HG02571 (cell line): ENCODE measurements around the gene PACSIN2.

ENCODE experiments used
- ATAC-seq: cut with Tn5 transposase; IDR thresholded peaks from one replicate; pipeline ENCODE4 v1.9.1; 2021; ENCODE audit warnings: mild to moderate bottlenecking, moderate library complexity; ENCODE audit not compliant: unreplicated experiment

PACSIN2 gene

DNA sequence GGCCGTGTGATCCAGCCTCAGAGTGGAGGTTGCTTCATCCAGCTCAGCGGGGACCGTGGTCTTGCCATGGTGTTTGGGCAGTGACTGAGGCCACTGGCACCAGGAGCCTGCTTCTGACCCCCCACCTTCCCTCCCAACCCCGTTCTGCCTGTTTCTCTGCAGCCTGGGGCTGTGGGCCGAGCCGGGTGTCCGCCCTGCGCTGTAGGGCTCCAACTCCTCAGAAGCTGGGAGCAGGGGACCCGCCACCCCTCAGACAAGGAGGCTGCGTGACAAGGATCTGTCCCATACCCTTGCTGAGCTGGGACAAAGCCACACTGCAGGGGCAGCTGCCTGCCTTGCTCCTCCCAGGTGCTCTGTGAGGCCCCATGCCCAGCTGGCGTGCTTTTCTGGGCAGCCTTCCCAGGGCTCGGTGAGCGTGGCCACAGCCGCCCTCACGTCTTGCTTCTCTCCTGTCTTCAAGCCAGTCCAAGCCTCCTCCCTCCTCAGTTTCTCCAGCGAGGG is 146.1 kb downstream of the PACSIN2 start:
- no peak for ATAC-seq

DNA sequence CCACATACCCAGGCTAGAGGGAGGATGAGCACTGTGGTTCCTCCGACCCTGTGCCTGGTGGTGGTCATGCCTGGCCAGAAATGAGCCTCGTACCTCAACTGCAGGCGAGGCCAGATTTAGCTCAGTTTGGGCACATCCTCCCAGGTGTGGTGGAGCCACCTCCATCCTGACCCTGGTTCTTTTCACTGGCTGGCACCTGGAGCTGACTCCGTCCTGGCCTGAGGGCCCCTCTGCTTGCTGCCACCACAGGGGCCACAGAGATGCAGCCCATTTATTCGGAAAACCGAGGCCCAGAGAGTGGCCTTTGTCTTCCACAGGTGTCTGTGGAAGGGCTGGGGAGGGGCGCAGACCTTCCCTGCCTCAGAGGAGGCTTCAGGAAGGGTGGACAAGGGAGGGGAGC is 148.8 kb downstream of the PACSIN2 start:
- no peak for ATAC-seq

DNA sequence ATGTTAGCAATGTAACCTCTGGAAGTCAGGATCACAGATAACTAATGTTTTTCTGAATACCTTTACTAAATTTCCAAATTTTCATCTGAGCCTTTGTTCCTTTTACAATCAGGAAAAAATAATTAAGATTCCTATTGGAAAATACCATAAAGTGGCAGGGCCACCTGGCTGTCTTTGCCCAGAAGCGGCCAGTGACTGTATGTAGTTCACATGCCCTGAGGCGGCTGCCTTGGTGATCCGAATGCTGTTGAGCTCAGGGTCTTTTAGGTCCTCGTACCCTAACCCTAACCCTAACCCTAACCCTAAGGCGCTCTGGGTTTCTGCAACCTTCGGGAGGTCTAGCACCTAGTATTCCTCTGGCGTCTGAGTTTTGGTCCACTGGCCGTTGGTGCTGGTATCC is 149.4 kb downstream of the PACSIN2 start:
- ATAC-seq, result no peak

DNA sequence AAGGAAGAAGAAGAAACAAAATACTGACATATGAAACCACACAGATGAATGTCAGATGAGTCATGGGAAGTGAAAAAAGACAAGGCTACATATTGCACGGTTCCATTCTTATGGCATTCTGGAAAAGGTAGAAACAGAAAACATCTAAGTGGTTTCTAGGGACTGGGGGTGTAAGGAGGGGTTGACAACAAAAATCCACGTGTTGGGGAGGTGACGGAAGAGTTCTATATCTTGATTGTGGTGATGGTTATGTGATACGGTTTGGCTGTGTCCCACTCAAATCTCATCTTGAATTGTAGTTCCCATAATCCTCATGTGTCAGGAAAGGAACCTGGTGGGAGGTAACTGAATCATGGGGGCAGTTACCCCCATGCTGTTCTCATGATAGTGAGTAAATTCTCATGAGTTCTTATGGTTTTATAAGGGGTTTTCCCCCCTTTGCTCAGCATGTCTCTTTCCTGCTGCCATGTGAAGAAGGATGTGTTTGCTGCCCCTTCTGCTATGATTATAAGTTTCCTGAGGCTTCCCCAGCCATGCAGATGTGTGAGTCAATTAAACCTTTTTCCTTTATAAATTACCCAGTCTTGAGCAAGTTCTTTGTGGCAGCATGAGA is 151.5 kb downstream of the PACSIN2 start:
- ATAC-seq, result no peak

DNA sequence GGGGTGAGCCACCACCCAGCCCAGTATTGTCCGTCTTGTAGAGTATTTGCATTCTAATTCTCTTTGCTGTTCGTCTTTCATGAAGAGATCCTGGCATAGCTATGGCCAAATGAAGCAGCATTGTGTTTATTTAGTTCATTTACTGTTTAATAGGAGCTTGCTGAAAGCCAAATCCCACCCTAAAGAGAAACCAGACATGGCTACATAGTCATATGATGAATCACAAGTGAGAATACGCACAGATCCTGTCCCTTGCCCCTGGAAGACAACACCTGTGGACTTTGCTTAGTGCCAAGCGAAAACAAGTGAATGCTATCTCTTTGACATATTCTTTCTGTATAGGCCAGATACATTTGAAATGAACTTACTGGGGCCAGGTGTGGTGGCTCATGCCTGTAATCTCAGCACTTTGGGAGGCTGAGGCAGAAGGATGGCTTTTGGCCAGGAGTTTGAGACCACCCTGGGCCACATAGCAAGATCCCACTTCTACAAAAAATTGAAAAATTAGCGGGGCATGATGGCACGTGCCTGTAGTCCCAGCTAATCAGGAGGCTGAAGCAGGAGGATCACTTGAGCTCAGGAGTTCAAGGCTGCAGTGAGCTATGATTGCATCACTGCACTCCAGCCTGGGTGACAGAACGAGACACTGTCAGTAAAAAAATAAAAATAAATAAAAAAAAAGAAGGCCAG is 152.8 kb downstream of the PACSIN2 start:
- no peak for ATAC-seq

DNA sequence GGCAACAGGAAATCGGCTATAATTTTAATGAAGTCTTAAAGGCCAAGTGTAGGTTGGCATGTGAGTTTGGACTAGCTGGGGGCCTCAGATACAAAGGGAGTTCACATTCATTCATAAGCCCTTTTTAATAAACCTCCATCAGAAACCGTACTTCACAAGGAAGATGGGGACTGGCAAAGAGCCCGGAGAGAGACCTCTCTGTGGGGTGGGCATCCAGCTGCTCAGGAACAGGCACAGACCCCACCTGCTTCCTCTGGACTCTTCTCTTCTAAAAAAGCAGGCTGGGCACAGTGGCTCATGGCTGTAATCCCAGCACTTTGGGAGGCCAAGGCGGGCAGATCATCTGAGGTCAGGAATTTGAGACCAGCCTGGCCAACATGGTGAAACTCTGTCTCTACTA is 154.0 kb downstream of the PACSIN2 start:
- ATAC-seq, result no peak

DNA sequence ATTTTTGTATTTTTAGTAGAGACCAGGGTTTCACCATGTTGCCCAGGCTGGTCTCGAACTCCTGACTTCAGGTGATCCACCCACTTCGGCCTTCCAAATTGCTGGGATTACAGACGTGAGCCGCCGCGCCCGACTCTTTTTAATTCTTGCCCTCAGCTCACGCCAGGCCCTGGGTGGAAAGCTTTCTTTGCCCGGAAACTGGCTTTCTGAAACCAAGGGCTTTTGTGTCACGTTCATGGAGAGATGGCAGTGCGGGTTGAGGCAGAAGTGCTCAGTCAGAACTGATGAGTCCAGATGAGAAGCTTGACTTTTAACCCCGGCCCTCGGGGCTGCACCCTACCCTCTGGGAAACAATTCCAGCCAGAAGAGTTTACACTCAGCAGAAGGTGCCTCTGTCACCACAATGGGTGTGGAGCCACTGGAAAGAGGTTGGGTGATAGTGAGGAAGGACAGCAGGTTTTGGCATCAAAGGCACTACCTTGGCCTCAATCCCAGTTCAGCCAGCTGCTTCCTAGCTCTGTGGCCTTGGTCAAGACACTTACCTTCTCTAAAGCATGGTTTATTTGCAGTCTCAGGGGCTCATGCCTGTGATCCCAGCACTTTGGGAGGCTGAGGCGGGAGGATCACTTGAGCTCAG is 157.0 kb downstream of the PACSIN2 start:
- ATAC-seq, result no peak

DNA sequence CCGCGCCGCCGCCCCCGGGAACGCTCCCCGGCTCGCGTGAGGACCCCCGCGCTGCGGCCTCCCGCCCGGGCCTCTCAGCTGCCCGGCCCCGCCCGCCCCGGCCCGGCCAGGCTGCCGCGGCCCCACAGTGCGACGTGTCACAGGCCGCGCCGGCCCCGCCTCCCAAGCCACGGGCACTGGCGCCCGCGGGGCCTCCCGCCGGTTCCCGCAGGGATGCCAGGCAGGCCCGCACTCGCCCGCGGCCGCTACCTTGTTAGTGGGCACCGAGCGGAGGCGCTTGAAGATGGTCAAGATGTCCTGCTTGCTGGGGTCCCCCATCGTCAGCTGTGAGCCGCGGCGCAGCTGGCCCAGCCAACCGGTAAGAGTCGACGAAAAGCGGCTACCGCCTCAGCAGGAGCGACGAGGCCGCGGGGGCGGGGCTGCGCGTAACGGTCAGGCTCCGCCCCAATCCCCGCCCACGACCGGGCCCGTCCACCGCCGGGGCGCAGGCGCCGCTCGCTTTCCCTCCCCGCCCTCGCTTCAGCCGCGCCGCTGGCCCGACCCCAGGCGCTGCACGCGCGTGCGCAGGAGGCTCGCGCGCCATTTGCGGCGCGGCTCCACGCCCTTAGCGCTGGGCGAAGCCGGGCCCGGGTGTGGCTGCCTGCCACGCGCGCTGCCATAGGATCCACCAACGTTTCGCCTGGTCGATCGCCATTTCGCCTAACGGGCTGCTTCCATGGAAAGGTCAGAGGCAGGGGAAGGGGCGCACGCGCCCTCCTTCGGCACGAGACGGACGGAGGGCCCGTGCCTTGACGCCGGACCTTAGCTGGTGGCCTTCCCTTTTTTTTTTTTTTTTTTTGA is 157.9 kb downstream of the PACSIN2 start, which contains the start of gene ARFGAP3:
Gene ARFGAP3, minus strand, starts transcription at position 409 of the 840 bp plus-strand sequence. Its CDS starts 91 bp downstream, at position 318.
- ATAC-seq, result peak; percentile 84

DNA sequence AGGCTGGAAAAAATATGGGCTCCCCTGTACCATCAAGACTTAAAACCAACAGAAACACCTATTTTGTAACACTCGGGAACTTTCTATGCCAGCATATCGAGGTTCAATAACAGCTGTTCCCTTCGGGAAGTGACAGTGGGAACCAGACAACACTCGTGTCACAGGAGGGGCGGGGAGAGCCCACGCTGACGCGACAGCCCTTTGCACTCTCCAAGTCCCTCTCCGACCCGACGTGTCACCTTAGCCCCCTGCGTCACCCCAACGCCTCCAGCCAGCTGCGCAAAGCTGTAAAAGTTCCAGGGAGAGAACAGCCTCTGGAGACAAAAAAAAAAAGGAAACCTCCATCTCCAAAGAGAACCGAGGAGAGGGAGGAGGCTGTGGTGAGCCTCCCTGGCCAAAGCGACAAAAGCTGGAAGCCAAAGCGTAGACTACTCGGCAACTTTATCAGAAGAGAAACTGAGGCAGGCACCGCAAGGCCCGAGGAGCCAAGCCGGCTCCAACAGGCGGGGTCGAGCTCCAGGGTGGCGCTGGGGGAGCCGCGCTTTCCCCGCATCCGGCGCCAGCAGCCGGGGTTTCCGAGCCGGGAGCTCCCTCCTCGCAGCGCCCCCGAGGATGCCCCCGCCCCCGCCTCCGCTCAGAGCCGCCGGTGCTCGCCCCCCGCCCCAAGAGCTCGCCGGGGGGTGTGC is 158.6 kb downstream of the PACSIN2 start:
- ATAC-seq, result peak; percentile 8

DNA sequence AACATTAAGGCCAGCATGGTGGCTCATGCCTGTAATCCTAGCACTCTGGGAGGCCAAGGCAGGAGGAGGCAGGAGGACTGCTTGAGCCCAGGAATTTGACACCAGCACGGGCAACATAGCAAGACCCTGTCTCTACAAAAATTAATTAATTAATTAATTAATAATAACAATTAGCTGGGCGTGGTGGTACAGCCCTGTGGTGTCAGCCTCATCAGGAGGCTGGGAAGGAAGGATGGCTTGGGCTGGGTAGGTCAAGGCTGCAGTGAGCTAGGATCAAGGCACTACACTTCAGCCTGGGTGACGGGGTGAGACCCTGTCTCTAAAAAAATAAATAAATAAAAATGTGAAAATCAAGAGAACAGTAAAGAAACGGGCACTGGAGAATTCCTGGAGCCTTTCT is 159.2 kb downstream of the PACSIN2 start:
- no peak for ATAC-seq

DNA sequence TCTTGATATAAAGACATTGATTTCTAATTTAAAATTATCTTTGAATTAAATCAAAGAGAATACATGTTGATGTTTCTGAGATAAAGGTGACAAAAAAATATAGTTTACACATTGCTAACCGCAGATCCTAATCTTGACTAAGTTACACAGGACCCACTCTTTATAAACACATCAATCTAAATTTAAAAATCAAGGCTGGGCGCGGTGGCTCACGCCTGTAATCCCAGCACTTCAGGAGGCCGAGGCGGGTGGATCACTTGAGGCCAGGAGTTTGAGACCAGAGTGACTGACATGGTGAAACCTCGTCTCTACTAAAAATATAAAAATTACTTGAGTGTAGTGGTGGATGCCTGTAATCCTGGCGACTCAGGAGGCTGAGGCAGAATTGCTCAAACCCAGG is 159.7 kb downstream of the PACSIN2 start:
- no peak for ATAC-seq

DNA sequence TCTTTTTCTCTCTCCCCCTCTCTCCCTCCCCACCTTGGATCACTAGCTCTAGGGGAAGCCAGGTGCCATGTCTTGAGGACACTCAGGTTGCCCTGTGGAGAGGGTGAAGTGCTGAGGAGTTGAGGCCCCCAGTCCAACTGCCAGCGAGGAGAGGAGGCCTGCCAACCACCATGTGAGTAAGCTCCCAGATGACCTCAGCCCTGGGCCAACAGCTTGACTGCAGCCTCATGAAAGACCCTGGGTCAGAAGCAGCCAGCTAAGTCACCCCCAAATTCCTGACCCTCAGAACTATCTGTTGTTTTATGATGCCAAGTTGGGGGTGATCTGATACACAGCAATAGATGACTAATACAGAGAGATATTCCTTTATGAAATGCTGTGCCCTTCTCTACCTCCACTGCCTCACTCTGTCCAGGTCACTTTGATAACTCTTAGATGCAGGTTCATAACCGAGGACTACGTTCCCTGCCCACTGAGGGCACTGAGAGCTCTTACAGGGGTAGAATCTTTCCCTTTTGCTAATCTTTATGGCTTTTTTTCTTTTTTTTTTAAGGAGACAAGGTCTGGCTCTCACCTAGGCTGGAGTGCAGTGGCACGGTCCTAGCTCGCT is 165.9 kb downstream of the PACSIN2 start:
- no peak for ATAC-seq

DNA sequence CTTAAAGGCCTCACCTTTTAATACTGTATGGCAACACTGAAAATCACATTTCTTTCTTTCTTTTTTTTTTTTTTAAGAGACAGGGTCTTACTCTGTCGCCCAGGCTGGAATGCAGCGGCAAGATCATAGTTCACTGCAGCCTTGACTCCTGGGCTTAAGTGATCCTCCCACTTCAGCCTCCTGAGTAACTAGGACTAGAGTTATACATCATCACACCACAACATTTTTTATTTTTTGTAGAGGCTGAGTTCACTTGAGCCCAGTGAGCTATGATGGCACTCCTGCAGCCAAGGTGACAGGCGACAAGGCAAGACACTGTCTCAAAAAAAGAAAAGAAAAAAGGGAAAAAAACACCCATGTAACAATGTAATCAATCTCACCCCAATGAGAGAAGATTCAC is 167.8 kb downstream of the PACSIN2 start:
- no peak for ATAC-seq

DNA sequence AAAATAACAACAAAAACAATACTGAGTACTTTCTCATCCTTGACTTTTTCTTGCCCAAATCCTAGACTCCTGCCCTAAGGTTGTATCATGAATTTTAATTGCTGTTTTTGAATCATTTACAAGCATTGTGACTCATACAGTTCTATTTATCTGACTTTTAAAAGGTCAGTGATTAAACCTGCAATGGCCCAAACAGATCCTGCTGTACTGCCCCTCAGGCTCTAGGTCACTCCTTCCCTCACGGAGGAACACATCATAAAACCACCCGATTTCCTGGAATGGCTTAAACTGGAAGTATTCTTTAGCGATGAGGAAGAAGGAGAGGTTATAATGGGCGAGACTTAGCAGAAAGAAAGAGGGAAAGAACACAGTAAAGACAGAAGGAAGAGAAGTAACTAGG is 170.2 kb downstream of the PACSIN2 start:
- no peak for ATAC-seq

DNA sequence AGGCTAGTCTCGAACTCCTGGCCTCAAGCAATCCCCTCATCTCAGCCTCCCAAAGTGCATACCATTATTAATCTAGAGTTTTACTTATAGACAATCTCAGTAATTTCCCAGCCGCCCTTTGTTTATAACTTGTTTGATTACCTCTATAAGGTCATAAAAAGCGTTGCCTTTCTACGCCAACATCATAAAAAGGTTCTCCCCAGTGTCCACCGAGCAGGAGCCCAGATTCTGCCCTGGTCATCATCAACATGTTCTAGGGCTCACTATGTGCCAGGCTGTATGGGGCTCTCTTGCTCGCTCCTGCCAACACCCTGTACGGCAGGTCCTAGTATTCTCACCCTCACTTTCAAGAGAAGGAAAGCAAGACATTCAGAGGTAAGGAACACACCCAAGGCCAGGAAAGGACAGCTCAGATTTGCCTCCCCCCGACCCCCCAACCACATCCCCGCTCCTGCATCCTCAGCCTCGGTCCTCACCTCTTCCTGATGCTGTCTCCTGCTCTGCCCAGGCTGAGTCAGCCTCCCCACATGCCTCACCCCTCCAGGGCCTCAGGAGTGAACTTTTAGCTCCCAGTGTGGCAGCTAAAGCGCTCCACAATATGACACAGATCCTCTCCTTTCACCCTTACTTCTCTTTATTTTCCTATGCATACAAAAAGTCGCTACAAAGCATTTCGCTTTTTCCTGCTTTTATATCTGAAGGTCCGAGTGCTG is 172.1 kb downstream of the PACSIN2 start:
- ATAC-seq, result no peak

DNA sequence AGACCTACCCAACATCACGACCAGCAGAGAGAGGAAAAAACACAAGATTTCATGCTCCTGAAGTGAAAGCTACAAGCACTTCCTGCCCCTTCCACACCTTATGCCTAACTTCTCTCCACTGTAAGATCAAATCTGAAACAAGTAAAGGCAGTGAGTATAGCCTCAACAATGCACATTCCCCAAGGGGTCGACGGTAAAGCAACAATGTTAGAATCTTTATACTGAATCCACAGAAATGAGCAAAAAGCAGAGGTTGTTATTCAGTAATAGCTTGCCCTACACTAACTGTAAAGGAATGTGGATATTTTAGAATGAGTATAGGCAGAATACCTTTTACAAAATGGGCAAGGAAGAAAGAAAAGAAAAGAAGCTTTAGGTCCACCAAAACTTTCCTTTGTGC is 173.5 kb downstream of the PACSIN2 start:
- ATAC-seq, result no peak

DNA sequence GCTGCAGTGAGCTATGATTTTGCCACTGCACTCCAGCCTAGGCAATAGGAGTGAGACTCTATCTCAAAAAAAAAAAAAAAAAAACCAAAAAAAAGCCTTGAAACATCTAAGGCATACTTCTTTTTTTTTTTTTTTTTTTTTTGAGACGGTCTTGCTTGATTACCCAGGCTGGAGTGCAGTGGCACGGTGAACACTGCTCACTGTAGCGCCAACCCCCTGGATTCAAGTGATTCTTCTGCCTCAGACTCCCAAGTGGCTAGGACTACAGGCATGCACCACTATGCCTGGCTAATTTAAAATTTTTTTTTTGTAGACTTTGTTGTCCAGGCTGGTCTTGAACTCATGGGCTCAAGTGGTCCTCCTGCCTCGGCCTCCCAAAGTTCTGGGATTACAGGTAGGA is 177.4 kb downstream of the PACSIN2 start:
- no peak for ATAC-seq

DNA sequence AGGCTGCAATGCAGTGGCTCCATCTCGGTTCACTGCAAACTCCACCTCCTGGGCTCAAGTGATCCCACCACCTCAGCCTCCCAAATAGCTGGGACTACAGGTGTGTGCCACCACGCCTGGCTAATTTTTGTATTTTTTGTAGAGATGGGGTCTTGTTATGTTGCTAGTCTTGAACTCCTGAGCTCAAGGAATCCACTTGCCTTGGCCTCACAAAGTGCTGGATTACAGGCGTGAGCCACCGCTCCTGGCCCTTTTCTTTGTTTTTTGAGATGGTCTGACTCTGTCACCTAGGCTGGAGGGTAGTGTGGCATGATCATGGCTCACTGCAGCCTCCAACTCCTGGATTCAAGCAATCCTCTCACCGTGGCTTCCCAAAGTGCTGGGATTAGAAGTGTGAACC is 178.9 kb downstream of the PACSIN2 start:
- no peak for ATAC-seq

DNA sequence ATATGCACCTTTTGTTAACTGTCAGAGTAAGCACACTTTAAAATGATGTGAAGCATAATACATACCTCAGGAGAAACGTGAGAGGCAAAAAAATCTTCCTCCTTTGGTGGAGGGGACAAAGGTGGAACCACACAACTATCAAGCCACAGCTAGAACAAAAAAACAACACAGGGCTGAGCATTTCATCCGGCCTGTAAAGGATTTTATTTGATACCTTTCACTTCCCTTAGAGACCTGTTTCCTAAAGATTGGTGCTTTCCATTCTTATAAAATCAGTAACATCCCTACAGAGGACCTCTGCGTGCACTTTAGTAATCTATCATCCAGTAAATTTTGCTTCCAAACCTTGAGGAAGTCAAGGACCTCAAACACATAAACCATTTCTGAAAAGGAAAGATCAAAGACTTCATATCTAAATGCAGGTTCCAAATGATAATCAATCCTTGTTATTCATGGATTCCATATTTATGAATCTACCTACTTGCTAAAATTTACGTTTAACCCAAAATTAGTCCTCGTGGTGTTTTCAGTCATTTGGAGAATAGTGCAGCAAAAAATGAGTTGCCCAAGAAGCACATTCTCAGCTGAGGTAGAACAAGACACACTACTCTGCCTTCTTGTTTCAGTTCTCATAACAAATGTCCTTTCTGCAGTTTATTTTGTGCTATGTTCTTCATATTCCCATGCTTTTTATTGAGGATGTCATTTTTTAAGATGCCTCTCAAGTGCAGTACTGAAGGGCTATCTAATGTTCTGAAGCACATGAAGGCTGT is 180.6 kb downstream of the PACSIN2 start:
- ATAC-seq, result no peak
